DOHH2 (cell line): ENCODE data around the gene TSPAN33.

Source experiments
- H3F3A ChIP-seq: fragments of 200-600 bp; sonication (generic), shearing (Covaris generic); 2 replicates; pipeline ENCODE4 v1.6.0; 2016; ENCODE audit warnings: antibody characterized with exemption, mild to moderate bottlenecking; ENCODE audit not compliant: control insufficient read depth, insufficient read depth
- H3K27ac ChIP-seq: fragments of 200-600 bp; sonication (generic); 2 replicates; pipeline ENCODE4 v1.5.1; 2014; ENCODE audit warnings: low read depth, mild to moderate bottlenecking, low read length, moderate library complexity
- H3K27me3 ChIP-seq: fragments of 200-600 bp; sonication (generic); 2 replicates; pipeline ENCODE4 v1.6.1; 2014; ENCODE audit warnings: mild to moderate bottlenecking, low read length, mixed read lengths; ENCODE audit not compliant: control insufficient read depth
- H3K36me3 ChIP-seq: fragments of 200-600 bp; sonication (generic); 2 replicates; pipeline ENCODE4 v1.6.1; 2014; ENCODE audit warnings: mild to moderate bottlenecking, low read length, moderate library complexity, mixed read lengths; ENCODE audit not compliant: control insufficient read depth
- H3K4me1 ChIP-seq: fragments of 200-600 bp; sonication (generic); 2 replicates; pipeline ENCODE4 v1.6.1; 2014; ENCODE audit warnings: mild to moderate bottlenecking, low read length, mixed read lengths; ENCODE audit not compliant: control insufficient read depth
- H3K4me2 ChIP-seq: fragments of 200-600 bp; sonication (generic); 2 replicates; pipeline ENCODE4 v1.6.0; 2014; ENCODE audit warnings: mild to moderate bottlenecking, low read length, moderate library complexity
- H3K4me3 ChIP-seq: fragments of 200-600 bp; sonication (generic); 2 replicates; pipeline ENCODE4 v1.5.1; 2014; ENCODE audit warnings: mild to moderate bottlenecking, low read length, mixed read lengths
- H3K79me2 ChIP-seq: fragments of 200-600 bp; sonication (generic); 2 replicates; pipeline ENCODE4 v1.6.1; 2014; ENCODE audit warnings: mild to moderate bottlenecking, low read length, mixed read lengths; ENCODE audit not compliant: control insufficient read depth
- H3K9me2 ChIP-seq: fragments of 200-600 bp; sonication (generic); replicated peaks from 2 replicates; pipeline ENCODE4 v1.6.1; 2014; ENCODE audit warnings: mild to moderate bottlenecking, low read length, mixed read lengths; ENCODE audit not compliant: control insufficient read depth
- H3K9me3 ChIP-seq: fragments of 200-600 bp; sonication (generic); 2 replicates; pipeline ENCODE4 v1.6.1; 2014; ENCODE audit warnings: antibody characterized with exemption, low read length, mixed read lengths; ENCODE audit not compliant: control insufficient read depth, insufficient read depth
- H4K20me1 ChIP-seq: fragments of 200-600 bp; sonication (generic); 2 replicates; pipeline ENCODE4 v1.6.0; 2014; ENCODE audit warnings: low read depth, mild to moderate bottlenecking, antibody characterized with exemption, low read length, moderate library complexity; ENCODE audit not compliant: control insufficient read depth, insufficient read depth
- EZH2phosphoT487 ChIP-seq: fragments of 200-600 bp; sonication (generic); IDR thresholded peaks from 2 replicates; pipeline ENCODE4 v1.6.1; 2017; ENCODE audit warnings: borderline replicate concordance, mild to moderate bottlenecking, antibody characterized with exemption, low read length, moderate library complexity, mixed read lengths
- TF ChIP-seq, protein P1 (sequence below): fragments of 200-600 bp; sonication (generic); IDR thresholded peaks from one replicate; pipeline ENCODE4 v1.5.1; 2014; ENCODE audit warnings: antibody characterized with exemption, mild to moderate bottlenecking, low read depth, low read length; ENCODE audit not compliant: poor library complexity, severe bottlenecking

The TSPAN33 gene

DNA sequence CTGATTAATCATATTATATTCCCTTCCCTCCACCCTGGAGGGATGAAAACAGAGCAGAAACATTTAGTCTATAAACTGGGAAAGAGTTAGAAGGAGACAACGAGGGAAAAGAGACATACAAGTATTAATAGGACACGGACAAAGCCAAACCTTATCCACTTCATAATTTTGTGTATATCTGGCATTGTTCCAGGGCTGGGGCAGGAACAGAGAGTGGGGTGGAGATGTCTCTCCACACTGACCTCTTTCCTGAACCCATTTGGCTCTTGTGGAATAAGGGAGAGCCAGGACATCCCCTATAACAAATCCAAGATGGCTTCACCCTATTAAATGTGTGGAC lies 43.7 kb upstream of the TSPAN33 start:
- Histone ChIP-seq H3K79me2 (no peaks in the 10 kb centered on the region), H3K4me1 (peaks cover 70% of the 10 kb centered on the region), H3F3A (peaks cover 8% of the 10 kb centered on the region), H3K27ac (no peak overlapping the region), H3K4me2 (no peak overlapping the region), H3K27me3 (no peaks in the 10 kb centered on the region), H3K4me3 (no peak overlapping the region), H4K20me1 (no peaks in the 10 kb centered on the region), H3K9me2 (no peaks in the 10 kb centered on the region), H3K9me3 (no peaks in the 10 kb centered on the region), H3K36me3 (no peaks in the 10 kb centered on the region)
- no peak for TF ChIP-seq EZH2phosphoT487
- TF ChIP-seq, protein P1, sequence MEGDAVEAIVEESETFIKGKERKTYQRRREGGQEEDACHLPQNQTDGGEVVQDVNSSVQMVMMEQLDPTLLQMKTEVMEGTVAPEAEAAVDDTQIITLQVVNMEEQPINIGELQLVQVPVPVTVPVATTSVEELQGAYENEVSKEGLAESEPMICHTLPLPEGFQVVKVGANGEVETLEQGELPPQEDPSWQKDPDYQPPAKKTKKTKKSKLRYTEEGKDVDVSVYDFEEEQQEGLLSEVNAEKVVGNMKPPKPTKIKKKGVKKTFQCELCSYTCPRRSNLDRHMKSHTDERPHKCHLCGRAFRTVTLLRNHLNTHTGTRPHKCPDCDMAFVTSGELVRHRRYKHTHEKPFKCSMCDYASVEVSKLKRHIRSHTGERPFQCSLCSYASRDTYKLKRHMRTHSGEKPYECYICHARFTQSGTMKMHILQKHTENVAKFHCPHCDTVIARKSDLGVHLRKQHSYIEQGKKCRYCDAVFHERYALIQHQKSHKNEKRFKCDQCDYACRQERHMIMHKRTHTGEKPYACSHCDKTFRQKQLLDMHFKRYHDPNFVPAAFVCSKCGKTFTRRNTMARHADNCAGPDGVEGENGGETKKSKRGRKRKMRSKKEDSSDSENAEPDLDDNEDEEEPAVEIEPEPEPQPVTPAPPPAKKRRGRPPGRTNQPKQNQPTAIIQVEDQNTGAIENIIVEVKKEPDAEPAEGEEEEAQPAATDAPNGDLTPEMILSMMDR, result no peak

DNA sequence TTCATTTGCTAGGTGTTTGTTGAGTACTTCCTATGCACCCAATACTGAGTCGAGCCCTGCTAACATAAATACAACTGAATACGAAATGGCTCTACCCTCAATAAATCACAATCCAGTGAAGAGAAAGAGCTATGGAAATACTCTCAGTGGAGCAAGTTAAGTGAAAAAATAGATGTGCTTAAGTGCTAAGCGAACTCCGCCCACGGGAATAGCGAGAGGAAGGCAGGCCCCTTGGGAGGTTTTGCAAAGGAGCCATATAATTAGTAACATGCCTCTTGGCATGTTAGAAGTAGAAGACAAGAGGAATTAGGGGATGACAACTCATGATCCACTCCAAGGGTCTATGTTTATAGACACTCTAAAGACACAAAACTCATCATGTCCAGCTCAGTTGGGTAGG lies 42.8 kb upstream of the TSPAN33 start:
- Histone ChIP-seq H3F3A (peaks cover 3% of the 10 kb centered on the region), H3K27ac (no peak overlapping the region), H4K20me1 (no peaks in the 10 kb centered on the region), H3K4me2 (no peak overlapping the region), H3K79me2 (no peaks in the 10 kb centered on the region), H3K9me2 (no peaks in the 10 kb centered on the region), H3K9me3 (no peaks in the 10 kb centered on the region), H3K4me3 (no peak overlapping the region), H3K4me1 (peaks cover 64% of the 10 kb centered on the region), H3K36me3 (no peaks in the 10 kb centered on the region), H3K27me3 (no peaks in the 10 kb centered on the region)
- TF ChIP-seq, protein P1, result no peak
- no peak for TF ChIP-seq EZH2phosphoT487

DNA sequence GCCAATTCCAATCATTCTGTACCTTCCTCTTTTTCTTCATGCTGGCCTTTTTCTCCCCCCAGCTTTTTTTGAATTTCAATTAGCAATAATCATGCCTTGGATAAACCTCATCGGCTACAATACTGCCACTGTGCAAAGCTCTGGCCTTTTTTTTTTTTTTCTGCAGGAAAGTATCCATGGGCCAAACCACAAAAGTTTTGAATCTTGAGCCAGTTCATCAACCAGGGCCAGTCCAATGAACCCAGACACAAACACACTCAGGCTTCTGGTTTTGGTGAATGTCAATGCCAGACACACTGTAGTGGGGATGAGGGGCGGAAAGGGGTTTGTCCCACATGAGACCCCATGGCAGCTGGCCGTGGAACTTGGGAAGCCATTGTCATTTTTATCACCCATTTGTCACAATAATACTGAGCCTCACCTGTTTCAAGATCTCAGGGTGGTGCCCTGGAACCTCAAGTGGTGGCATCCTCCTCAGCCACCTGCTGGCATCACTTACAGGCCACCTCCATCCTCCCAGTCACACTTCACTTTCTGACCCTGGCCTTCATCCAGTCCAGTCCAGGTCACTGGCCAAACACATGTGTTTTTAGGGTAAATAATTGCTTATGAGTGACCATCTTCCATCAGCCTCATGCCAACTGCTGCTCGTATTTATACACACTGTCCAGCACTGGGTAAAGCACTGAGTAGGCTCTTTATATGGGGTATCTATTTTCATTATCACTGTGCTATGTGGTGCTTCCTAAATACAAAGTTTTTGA lies 40.8 kb upstream of the TSPAN33 start:
- Histone ChIP-seq H3K4me1 (peaks cover 44% of the 10 kb centered on the region), H3K36me3 (no peaks in the 10 kb centered on the region), H3K9me2 (no peaks in the 10 kb centered on the region), H4K20me1 (no peaks in the 10 kb centered on the region), H3K27me3 (no peaks in the 10 kb centered on the region), H3K27ac (no peak overlapping the region), H3K4me3 (no peak overlapping the region), H3F3A (no peaks in the 10 kb centered on the region), H3K79me2 (no peaks in the 10 kb centered on the region), H3K4me2 (no peak overlapping the region), H3K9me3 (no peaks in the 10 kb centered on the region)
- TF ChIP-seq EZH2phosphoT487, result no peak
- TF ChIP-seq, protein P1, result no peak
